Endodermal cell (in vitro differentiated cells): ENCODE results near the gene PADI4. TPM values are rescaled to one million over a fixed set of nuclear protein-coding genes. Genes with fewer than 3 reads are reported as not detected.

ENCODE experiments used
- DNase-seq: peaks from one replicate; pipeline ENCODE4 v3.0.0-alpha.2; 2017
- H3K27ac ChIP-seq: 2 replicates; pipeline ENCODE4 v1.5.1; 2013; ENCODE audit warnings: mild to moderate bottlenecking, low read depth, low read length, moderate library complexity
- H3K27me3 ChIP-seq: 2 replicates; pipeline ENCODE4 v1.6.1; 2013; ENCODE audit warnings: mild to moderate bottlenecking, low read length, moderate library complexity; ENCODE audit not compliant: insufficient read depth, control insufficient read depth, poor library complexity, severe bottlenecking
- H3K36me3 ChIP-seq: 2 replicates; pipeline ENCODE4 v1.7.0; 2013; ENCODE audit warnings: mild to moderate bottlenecking, low read length, moderate library complexity; ENCODE audit not compliant: control insufficient read depth, insufficient read depth
- H3K4me1 ChIP-seq: one replicate; pipeline ENCODE4 v1.7.0; 2013; ENCODE audit warnings: low read length; ENCODE audit not compliant: control insufficient read depth, insufficient read depth
- H3K4me3 ChIP-seq: 2 replicates; pipeline ENCODE4 v1.5.1; 2013; ENCODE audit warnings: mild to moderate bottlenecking, low read length, moderate library complexity
- H3K9ac ChIP-seq: 2 replicates; pipeline ENCODE4 v1.6.1; 2013; ENCODE audit warnings: mild to moderate bottlenecking, low read length, moderate library complexity; ENCODE audit not compliant: poor library complexity, severe bottlenecking; ENCODE audit errors: extremely low read depth
- H3K9me3 ChIP-seq: 2 replicates; pipeline ENCODE4 v1.6.1; 2013; ENCODE audit warnings: mild to moderate bottlenecking, low read length, moderate library complexity; ENCODE audit not compliant: control insufficient read depth
- H3K27ac Mint-ChIP-seq: 2 replicates; pipeline ENCODE4 v1.8.0; 2020; ENCODE audit warnings: mixed read lengths
- H3K27me3 Mint-ChIP-seq: 2 replicates; pipeline ENCODE4 v1.8.0; 2021; ENCODE audit warnings: mild to moderate bottlenecking, mixed read lengths; ENCODE audit not compliant: insufficient read depth
- H3K36me3 Mint-ChIP-seq: 2 replicates; pipeline ENCODE4 v1.8.0; 2020; ENCODE audit warnings: low read depth, mixed read lengths
- H3K4me1 Mint-ChIP-seq: 2 replicates; pipeline ENCODE4 v1.8.0; 2020; ENCODE audit warnings: mixed read lengths
- H3K4me3 Mint-ChIP-seq: 2 replicates; pipeline ENCODE4 v1.8.0; 2020; ENCODE audit warnings: mild to moderate bottlenecking, moderate library complexity, mixed read lengths
- H3K9me3 Mint-ChIP-seq: 2 replicates; pipeline ENCODE4 v1.8.0; 2020; ENCODE audit warnings: mild to moderate bottlenecking, mixed read lengths
- WGBS, 2 experiments: methylation state at CpG; one replicate each; pipeline versions ENCODE4 v1.1.5 to v1.1.7; 2013; ENCODE audit warnings: missing lambda C conversion rate in 2 of 2, mixed read lengths in 1 of 2; ENCODE audit not compliant: insufficient coverage in 1 of 2, insufficient read length in 1 of 2; 5-methylcytosine and 5-hydroxymethylcytosine counted together
- total RNA-seq, 2 donors: library from RNA; stranded (reverse); fragmentation: NEBNext Ultra II Directional in 1 of 2; extraction: Animal tissue kit (Norgen Biotek cat#: 25700) in 1 of 2; gene quantifications; 2 replicates in 1 of 2; 3 replicates in 1 of 2; pipeline ENCODE4 v1.2.1, GENCODE V29; 2021
- TF ChIP-seq, protein P1 (sequence below): fragments of 200-600 bp; sonication (generic); conservative IDR thresholded peaks from 2 replicates; pipeline ENCODE4 v1.5.0; 2021; ENCODE audit warnings: antibody characterized with exemption, mild to moderate bottlenecking

PADI4 gene
- total RNA-seq, 2 donors from 2014 or later = not detected

DNA sequence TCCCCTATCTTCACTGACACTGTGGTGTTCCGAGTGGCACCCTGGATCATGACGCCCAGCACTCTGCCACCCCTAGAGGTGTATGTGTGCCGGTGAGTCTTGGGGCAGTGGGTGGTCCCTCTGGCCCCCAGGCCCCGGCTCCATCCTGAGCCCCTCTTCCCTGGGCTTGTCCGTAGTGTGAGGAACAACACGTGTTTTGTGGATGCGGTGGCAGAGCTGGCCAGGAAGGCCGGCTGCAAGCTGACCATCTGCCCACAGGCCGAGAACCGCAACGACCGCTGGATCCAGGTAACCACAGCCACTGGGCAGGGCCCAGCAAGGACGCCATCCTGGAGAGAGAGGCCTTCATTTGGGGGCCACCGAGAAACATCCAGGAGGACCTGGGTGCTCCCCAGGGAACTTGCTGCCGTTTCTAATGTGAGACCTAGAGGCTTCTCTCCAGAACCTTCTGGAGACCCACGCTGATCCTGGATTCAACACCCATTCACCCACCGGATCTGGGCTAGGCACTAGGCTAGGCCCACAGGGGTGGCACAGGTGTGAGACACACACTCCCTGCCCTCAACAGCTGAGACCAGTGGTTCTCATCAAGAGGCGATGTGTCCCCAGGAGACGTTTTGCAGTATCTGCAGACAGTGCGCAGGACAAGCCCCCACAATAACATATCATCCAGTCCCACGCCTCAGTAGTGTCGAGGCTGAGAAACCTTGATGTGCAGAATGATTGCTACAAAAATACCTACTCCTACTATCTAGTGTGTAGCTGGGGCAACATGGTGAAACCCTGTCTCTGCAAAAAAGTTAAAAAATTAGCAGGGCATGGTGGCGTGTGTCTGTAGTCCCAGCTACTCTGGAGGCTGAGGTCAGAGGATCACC lies 36.9 kb upstream of the PADI4 start:
- Histone ChIP-seq H3K9ac (no peak overlapping the region), H3K36me3 (no peaks in the 10 kb centered on the region), H3K4me1 (no peaks in the 10 kb centered on the region), H3K27ac (no peak overlapping the region), H3K27me3 (no peaks in the 10 kb centered on the region), H3K4me3 (no peak overlapping the region), H3K9me3 (no peaks in the 10 kb centered on the region)
- Mint-ChIP-seq H3K27ac (no peak overlapping the region), H3K4me3 (no peak overlapping the region), H3K27me3 (no peaks in the 10 kb centered on the region), H3K36me3 (no peaks in the 10 kb centered on the region), H3K4me1 (no peaks in the 10 kb centered on the region), H3K9me3 (no peaks in the 10 kb centered on the region)
- DNase-seq = no peak
- 91 to 92% methylated on average over 20 to 23 of the region's 23 CpGs for WGBS, 2 experiments
- TF ChIP-seq, protein P1, sequence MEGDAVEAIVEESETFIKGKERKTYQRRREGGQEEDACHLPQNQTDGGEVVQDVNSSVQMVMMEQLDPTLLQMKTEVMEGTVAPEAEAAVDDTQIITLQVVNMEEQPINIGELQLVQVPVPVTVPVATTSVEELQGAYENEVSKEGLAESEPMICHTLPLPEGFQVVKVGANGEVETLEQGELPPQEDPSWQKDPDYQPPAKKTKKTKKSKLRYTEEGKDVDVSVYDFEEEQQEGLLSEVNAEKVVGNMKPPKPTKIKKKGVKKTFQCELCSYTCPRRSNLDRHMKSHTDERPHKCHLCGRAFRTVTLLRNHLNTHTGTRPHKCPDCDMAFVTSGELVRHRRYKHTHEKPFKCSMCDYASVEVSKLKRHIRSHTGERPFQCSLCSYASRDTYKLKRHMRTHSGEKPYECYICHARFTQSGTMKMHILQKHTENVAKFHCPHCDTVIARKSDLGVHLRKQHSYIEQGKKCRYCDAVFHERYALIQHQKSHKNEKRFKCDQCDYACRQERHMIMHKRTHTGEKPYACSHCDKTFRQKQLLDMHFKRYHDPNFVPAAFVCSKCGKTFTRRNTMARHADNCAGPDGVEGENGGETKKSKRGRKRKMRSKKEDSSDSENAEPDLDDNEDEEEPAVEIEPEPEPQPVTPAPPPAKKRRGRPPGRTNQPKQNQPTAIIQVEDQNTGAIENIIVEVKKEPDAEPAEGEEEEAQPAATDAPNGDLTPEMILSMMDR = peak; percentile 11

DNA sequence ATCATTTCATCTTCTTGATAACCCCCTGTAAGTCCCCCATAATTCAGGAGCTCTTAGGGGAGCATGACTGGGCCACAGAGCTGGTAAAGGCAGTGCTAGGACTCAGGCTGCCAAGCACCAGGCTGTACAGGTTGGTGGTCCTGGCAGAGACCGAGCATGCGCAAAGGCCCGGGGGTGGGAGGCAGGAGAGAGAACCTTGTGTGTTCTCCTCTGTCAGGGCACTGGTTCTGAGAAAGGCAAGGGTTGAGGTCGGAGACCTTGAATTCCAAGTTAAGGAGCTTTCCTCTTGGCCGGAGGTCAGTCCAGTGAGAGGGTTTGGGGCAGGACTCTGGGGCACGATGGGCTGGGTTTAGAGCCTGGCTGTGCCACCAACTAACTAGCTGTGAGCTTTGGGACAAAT lies 35.9 kb upstream of the PADI4 start:
- no peaks in the 10 kb centered on the region for H3K9me3 ChIP-seq
- Mint-ChIP-seq H3K4me1 (no peaks in the 10 kb centered on the region), H3K4me3 (no peak overlapping the region), H3K36me3 (no peaks in the 10 kb centered on the region), H3K27me3 (no peaks in the 10 kb centered on the region), H3K9me3 (no peaks in the 10 kb centered on the region), H3K27ac (no peak overlapping the region)
- no peaks in the 10 kb centered on the region for H3K27me3 ChIP-seq
- H3K36me3 ChIP-seq = no peaks in the 10 kb centered on the region
- H3K4me1 ChIP-seq = no peaks in the 10 kb centered on the region
- no peak overlapping the region for H3K9ac ChIP-seq
- no peak for DNase-seq
- TF ChIP-seq, protein P1 = no peak
- no peak overlapping the region for H3K4me3 ChIP-seq
- WGBS, 2 experiments = 94% methylated on average over 6 of the region's 6 CpGs; no CpG with 5 or more reads in 1 of the 2 experiments
- no peak overlapping the region for H3K27ac ChIP-seq

DNA sequence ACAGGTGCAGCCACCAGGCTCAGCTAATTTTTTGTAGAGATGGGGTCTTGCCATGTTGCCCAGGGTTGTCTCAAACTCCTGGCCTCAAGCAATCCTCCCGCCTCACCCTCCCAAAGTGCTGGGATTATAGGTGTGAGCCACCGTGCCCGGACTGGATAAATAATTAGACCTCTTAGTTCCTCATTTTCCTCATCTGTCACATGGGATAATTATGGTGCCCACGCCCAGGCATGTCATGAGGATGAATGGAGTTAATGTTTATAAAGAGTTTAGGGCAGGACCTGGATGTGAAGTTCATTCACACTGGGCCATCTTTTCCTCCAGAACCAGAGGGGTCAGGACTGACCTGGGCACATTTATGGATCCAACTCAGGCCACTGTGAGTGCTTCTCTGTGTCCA lies 35.4 kb upstream of the PADI4 start:
- Mint-ChIP-seq H3K36me3 (no peaks in the 10 kb centered on the region), H3K27ac (no peak overlapping the region), H3K27me3 (no peaks in the 10 kb centered on the region), H3K4me3 (no peak overlapping the region), H3K4me1 (no peaks in the 10 kb centered on the region), H3K9me3 (no peaks in the 10 kb centered on the region)
- TF ChIP-seq, protein P1 = no peak
- H3K4me3 ChIP-seq = no peak overlapping the region
- H3K4me1 ChIP-seq = no peaks in the 10 kb centered on the region
- no peak for DNase-seq
- 86 to 93% methylated on average over 4 of the region's 4 CpGs for WGBS, 2 experiments
- no peaks in the 10 kb centered on the region for H3K27me3 ChIP-seq
- H3K27ac ChIP-seq = no peak overlapping the region
- no peak overlapping the region for H3K9ac ChIP-seq
- H3K9me3 ChIP-seq = no peaks in the 10 kb centered on the region
- H3K36me3 ChIP-seq = no peaks in the 10 kb centered on the region
